PC-3 (cell line): ENCODE measurements around the gene PUDP.

ENCODE experiments used
- EZH2 ChIP-seq: fragments of 300-600 bp; sonication (generic); IDR thresholded peaks from one replicate; pipeline ENCODE4 v1.6.1; 2017; ENCODE audit warnings: antibody characterized with exemption, mild to moderate bottlenecking, low read length; ENCODE audit not compliant: unreplicated experiment
- EZH2phosphoT487 ChIP-seq: fragments of 300-600 bp; sonication (generic); IDR thresholded peaks from 2 replicates; pipeline ENCODE4 v1.6.1; 2018; ENCODE audit warnings: mild to moderate bottlenecking, antibody characterized with exemption, low read length, borderline replicate concordance
- TF ChIP-seq, protein P1 (sequence below): fragments of 300-600 bp; sonication (generic); conservative IDR thresholded peaks from 2 replicates; pipeline ENCODE4 v1.5.1; 2017; ENCODE audit warnings: antibody characterized with exemption, low read depth, mild to moderate bottlenecking, low read length

DNA sequence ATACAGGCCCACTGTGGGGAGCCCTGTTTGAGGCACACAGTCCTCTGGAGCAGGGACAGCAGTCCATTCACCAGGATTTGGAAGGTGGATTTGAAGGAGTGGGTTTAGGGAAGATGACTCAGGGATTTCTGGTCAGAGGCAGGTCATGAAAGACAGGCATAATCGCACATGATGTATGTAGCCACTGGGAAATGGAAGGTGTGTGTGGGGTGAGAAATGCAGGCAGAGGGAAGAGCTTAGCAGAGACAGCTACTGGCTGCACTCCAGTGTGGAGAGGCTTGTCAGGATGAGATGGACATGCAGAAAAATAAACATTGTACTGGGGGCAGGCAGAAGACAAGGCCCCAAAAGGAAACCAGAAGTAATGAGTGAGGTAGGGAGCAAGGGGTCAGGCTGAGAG lies 85.7 kb downstream of the PUDP start:
- TF ChIP-seq EZH2 (no peak), EZH2phosphoT487 (no peak)
- TF ChIP-seq, protein P1, sequence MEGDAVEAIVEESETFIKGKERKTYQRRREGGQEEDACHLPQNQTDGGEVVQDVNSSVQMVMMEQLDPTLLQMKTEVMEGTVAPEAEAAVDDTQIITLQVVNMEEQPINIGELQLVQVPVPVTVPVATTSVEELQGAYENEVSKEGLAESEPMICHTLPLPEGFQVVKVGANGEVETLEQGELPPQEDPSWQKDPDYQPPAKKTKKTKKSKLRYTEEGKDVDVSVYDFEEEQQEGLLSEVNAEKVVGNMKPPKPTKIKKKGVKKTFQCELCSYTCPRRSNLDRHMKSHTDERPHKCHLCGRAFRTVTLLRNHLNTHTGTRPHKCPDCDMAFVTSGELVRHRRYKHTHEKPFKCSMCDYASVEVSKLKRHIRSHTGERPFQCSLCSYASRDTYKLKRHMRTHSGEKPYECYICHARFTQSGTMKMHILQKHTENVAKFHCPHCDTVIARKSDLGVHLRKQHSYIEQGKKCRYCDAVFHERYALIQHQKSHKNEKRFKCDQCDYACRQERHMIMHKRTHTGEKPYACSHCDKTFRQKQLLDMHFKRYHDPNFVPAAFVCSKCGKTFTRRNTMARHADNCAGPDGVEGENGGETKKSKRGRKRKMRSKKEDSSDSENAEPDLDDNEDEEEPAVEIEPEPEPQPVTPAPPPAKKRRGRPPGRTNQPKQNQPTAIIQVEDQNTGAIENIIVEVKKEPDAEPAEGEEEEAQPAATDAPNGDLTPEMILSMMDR, result no peak
